ENCODE results near the gene UNC5C.

Gene UNC5C

DNA sequence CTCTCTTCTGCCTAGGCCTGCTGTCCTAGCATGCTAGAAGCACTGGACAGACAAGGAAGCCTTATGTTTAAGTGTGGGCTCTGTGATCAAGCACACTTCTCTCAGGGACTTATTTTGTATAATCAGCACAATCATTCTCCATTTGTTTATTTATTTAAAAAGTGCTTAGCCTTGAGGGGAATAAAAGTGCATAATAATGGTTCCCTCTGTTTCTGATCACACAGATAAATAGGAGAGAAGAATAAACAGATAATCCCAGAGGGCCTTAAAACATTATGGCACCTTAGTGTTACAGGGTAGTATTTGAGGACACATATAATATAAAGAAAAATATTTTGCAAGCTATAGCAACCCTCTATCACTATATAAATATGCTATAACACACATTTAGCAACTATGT is 146.5 kb downstream of the UNC5C start:
- no peak for DNase-seq (ENCODE audit: low read depth, low spot score)

DNA sequence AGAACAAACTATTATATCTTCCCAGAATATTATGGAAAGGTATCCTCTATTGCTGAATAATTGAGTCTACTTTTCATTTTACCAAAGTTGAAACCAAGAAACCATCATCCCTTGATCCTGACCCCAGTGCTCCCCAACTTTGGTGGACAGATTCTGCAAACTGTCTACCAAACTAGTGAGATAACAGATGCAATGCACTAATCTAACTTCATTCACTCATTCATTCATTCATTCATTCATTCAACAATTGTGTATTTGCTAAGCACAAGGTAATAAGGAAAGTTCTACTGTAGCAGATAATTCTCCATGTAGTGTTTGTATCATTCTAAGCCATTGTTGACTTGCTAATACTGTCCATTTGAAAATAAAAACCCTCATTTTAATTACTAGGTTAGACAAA is 150.6 kb downstream of the UNC5C start:
- no peak for DNase-seq (ENCODE audit: low read depth, low spot score)

DNA sequence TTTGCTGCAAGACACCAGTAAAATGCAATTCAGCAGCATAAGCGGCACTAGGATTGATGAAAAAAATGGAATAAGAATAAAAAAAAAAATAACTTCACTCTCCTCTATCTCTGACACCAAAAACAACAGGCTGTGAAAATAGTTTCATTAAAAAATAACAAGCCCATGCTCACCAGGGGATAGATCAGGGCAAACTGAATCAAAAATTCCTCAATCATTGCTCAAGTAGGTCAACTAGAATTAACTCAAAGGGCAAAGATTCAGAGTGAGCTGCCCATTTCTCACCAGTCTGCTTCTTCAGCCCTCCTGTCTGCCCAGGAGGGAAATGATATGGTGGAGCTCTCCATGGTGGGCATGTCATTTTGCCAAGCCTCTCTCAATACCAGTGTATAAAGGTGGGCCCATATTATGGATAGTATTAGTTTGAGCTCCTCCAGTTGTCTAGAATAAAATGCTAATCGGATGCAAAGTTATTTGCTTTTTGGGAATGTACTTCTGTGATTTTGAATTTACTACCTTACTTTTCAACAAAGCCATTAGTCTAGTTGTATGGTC is 153.9 kb downstream of the UNC5C start:
- DNase-seq (ENCODE audit: low read depth, low spot score) = peak; percentile 12

DNA sequence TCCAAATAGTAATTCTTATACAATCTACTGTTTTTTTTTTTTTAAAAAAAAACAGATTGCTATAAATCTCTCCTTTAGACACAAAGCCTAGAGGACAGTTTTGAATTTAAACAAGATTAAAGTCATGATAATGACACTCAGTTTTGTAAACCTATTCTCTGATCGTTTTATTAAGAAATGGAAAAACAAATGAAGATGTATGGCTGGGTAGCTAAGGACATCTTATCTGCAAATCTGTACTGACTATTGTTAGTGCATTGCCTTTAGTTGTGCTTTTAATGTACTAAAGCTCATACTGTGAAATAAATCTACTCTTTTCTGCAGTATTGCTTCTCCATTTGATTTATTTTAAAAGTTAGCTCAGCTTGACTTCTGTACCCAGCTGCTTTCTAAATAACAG is 155.0 kb downstream of the UNC5C start:
- DNase-seq (ENCODE audit: low read depth, low spot score) = no peak

DNA sequence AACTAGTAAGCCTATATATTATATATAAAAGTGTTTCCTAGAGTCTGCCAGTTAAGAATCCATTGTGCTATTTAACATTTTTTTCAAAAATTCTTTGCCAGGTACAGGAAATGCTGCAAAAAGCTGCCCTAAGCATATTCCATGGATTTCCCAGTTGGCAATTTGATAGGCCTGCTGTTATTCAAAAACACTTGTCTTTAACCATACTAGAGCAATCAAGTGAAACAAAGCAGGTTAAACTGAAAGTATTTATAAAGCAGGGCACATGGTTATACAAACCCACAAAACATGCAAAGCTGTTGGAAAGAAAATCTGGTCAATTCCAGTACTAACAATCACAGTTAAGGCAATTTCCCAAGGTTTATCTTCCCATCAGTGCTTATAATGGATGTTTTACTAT is 159.9 kb downstream of the UNC5C start:
- peak; percentile 34 for DNase-seq (ENCODE audit: low read depth, low spot score)

DNA sequence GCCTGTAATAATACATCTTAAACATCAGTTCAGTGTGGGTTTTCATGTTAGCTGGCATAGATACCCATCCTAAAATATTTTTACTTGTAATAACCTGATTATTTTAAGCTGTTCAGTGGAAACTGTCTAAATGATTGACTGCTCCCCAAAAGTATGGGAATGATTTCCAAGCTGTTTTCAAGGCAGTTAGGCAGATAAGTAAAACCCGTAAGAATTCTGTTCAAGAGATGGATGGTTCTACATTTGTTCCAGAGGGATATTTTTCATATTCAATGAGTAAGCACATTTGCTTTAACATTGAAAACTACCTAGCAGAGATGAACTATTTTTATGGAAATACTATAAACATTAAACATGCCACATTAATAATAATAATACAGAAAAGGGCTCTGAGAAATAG is 161.1 kb downstream of the UNC5C start:
- DNase-seq (ENCODE audit: low read depth, low spot score) = no peak

DNA sequence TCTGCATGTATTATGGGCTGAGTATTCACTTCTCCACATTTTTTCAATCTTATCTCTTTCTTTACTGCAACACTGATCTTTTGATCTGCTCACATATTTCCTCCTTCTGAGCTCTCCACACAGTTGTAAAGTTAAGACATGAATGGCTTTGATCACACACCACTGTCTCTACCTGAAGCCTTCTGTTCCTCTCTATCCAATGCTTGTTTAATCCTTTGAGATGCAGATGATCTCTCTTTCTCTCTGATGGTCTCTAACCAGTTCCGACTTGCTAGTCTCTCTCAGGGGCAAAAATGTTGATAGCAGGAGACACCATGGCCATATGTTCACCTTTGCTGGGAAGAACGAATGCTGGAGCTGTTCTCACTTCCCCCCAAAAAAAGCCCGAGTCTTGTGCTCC is 162.4 kb downstream of the UNC5C start:
- DNase-seq (ENCODE audit: low read depth, low spot score) = no peak

DNA sequence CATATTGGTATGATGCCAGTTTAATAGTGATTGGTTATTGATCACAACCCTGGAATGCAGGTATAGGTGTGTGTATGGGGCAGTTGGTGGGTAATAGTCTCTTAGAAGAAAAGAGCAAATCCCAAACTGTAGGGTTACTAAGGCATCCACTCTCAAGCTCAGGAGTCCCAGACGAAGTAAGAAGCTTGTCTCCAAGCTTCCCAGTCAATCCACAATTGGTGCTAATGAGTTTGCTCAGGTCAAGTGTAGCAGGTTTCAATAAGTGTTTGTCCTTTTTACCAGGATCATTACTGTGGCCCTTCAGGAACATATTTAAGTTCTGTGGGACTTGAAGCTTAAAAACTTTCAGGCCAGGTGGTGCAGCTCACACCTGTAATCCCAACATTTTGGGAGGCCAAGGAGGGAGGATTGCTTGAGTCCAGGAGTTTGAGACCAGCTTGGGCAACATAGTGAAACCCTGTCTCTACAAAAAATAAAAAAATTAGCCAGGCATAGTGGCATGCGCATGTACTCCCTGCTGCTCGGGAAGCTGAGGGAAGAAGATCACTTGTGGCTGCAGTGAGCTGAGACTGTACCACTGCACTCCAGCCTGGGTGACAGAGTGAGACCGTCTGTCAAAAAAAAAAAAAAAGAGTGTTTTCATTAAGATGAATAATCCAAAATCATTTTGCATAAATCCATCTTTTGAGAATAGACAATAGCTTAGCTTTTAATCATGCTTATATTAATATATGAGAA is 166.8 kb downstream of the UNC5C start:
- DNase-seq (ENCODE audit: low read depth, low spot score) = no peak

DNA sequence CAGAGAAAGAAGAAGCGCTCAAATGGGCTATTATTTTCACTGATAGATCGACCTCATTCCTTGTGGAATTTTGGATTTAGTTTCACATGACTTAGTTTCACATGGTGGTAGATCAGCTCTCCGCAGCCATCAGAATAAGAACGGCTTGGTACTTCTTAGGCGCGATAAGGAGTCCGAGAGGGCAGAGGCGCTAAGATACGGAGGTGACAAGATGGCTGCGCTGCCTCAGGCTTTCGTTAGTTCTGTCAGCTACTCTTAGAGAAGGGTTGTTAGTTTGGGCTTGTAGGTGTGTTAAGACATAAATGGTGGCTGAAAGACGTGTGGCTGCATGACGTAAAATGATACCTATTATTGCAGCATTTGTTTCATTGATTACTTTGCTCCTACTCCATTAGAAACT is 169.1 kb downstream of the UNC5C start:
- no peak for DNase-seq (ENCODE audit: low read depth, low spot score)

DNA sequence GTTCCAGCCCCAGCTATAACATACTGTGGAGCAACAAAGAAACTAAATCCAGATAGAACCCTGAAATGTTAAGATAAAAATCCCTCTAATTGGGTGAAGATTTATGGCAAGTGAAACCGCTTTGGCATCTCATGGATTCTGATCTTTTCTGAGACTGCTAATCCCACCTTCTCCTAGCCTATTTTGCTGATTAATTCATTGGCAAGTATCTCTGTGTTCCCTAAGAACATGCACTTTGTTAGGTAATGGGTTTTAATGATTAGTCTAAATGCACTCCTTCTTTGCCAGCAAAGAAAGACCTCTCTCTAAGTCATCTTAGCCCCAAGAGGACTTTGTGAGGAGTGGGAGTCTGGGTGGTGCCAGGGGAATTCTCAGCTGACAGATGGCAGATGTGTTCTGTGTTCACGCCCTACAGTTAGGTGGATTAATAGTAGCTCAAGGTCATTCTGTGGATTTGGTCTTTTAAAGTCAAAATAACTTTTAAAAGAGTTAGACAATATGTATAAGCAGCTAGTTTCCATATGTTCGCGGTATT is 171.3 kb downstream of the UNC5C start:
- DNase-seq (ENCODE audit: low read depth, low spot score) = no peak

DNA sequence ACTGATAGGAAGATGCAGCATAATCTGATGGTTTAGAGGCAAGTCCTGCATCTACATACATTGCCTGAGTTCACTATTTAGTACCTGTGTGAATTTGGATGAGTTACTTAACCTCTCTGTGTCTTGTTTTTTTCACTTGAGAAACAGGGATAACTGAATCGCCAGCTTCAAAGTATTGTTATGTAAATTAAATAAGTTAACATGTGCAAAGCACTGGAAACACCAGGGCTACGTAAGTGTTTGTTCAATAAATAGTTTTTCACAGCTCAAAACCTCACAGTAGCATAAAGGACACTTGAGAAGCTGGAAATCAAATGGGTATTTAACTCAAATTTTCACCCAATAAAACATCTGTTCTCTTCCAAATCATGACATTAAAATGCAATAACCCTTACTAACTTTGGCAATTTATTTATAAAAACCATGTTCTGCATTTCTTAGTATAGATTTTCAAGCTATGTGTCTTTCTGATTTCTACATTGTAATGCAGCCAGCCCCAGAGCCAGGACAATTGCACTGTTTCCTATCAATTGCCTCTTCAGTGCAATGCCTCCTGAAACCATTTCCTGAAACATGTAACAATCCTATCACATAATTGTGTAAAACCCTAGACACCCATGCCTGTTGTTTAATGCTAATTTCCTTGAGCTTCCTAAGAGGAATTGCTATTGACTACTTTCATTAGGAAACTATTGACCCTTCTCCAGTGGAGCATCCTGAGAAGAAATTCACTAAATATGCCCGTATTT is 177.1 kb downstream of the UNC5C start:
- DNase-seq (ENCODE audit: low read depth, low spot score) = peak; percentile 14

DNA sequence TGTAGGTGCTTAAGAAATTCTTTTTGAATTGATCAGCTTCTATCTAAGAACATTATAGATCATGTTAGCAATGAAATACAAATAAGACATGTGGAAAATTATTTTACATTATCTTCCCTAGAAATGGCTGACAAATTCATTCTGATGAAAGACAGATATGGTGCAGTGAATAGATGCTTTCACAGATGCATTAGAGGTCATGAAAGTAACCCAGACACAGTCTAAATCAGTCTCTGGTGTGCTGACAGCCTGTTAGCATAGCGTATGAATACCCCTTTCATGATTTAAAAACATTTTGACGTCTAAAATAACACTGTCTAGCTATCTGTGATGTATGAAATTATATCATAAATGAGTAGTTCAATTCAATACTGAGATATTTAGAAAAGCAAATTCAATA is 180.9 kb downstream of the UNC5C start:
- DNase-seq (ENCODE audit: low read depth, low spot score) = no peak

DNA sequence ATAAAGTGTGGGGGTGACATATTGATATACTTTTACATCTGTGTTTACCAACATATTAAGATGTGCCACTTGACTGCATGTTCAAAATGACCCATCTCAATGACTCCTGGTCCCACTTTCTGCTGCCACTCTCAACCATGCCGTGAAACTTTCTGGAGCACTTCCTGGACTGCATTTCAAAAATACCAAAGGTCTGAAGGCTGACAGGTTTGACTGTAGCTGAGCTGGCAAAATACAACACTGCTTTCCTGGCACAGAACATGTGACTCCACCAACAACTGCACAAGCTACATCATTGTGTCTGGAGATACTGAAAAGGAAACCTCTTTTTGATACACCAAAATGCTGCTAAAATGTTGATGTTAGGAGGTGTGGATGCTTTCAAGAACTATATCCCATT is 184.8 kb downstream of the UNC5C start:
- peak; percentile 65 for DNase-seq (ENCODE audit: low read depth, low spot score)

DNA sequence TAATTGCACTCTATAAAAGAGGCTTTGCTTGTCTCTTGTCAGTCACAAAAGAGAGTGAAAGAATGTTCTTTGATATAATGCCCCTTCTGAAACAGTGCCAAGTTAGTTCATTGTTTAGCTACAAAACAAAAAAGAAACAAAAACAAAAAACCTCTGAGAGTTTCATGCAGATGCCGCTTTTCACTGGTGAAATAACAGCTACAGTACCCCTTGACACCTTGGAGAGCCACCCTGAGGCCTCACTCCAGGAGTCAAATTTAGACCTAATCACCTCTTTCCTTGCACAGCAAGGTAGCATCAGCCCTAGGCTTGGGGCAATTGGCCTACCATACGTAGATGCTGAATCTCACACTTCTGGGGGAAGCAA is 185.2 kb downstream of the UNC5C start:
- peak; percentile 29 for DNase-seq (ENCODE audit: low read depth, low spot score)

DNA sequence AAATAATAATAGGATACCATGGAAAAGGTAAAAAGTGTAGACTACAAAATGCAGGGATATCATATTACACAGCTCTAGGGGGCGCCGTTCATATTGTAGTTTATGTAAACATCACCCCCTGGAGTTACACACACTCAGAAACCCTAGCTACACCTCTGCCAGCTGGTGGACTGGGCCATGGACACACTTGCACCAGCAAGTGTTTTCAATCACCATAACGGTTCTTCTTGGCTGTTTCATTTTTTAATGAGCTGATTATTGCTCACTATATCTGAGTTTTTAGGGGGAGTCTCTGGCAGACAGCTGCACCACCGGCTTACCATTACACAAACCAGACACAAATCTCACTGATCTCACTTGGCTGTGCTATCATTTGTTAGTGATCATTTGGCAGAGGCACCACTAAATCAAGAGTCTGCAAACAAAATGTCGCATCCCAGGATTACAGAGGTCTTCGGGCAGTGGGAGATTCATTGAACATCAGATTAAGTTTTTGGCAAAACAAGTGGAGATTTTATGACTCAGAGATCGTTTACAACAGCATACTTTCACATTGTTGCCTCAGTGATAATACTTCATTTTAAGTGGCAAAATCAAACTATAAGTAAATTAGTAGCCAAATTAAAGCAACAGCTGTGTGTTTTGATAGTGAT is 185.7 kb downstream of the UNC5C start:
- peak; percentile 39 for DNase-seq (ENCODE audit: low read depth, low spot score)

DNA sequence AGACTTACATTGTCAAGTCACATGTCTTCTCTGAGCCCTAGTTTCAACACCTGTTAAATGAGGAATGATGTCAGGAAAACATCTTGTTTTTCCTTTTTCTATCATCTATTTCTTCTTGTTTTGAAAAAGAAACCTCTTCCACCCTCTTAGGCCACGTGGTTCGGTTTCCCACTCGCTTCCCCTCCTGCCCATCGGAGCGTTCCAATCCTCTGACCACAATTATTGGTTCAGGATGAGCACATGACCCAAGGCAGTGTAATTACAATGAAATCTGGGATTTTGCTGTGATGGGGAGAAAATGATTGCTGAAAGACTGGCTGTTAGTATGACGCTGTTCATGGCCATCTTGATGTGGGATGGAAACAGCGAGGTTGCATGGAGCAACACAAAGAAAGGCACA is 186.7 kb downstream of the UNC5C start:
- DNase-seq (ENCODE audit: low read depth, low spot score) = no peak

DNA sequence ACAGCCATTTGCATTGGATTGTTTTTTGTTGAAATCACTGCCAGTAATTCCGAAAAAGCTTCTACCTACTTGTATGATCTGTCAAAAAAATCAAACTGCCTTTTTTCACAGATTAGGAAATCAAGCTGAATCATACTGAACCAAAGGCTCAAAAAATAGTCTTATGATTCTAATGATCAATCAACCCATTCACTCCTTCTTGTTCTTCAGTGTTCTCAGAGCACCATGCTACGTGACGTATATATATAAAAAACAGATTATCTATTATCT is 187.1 kb downstream of the UNC5C start:
- no peak for DNase-seq (ENCODE audit: low read depth, low spot score)

DNA sequence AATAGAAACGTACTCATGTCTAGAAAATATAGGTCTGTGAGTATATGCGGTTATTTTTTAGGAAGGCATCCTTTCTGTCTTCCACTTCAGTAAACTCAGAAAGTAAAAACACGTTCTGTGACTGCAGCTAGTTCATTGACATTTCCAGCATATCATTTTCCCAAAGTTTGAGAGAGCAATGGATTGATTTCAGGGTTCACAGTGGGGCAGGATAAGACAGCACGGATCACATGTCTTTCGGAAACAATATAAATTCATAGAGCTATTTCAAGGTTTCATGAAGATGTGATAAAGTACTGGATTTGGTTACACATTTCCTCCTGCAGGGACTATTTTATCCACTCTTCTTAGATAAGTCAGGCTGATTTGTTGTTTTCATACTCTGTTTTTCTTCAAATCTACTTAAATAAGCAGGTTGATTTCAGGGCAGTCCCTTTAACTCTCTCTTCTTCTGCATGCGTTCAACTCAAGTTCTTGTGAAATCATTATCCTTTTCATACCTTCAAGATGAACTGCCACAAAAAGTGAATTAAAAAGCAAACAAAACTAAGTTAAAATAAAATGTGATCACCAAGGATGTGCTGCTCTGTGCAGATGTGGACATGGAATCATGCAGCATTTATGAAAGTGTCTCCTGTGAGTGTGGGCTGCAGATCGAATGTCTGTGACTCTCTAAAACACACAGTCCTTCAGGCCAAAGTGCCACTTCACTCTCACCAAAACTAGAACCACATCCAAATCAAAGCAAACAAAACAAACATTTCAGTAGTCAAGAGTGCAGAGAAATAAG is 187.7 kb downstream of the UNC5C start:
- DNase-seq (ENCODE audit: low read depth, low spot score) = peak; percentile 8

DNA sequence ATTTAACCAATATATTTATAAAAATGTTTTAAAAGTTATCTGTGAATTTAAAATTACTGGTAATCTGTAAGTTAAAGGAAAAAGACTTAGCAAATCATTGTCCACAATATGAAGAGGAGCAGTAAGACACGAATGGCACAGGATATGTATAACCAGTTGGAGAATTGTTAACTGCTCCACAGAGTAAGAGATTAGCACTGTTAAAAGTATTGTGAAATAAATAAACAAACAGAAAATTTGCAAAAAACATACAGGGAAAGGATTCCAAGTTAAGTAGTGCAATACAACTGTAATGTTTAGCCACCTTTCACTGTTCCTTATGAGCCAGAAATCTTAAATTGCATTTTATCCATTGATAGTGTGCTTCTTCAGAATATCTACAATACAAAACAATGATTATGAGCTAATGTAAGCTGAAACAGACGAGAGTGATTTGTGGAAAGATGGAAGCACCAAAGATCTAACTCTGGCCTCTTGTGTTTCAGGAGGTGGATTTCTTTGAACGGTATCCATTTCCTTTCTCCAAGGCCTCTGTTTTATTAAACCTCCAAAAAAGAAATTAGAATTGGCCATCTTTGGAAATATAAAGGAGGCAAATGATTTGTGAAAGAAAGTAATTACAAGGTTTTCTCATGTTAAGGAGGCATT is 188.4 kb downstream of the UNC5C start:
- DNase-seq (ENCODE audit: low read depth, low spot score) = no peak

DNA sequence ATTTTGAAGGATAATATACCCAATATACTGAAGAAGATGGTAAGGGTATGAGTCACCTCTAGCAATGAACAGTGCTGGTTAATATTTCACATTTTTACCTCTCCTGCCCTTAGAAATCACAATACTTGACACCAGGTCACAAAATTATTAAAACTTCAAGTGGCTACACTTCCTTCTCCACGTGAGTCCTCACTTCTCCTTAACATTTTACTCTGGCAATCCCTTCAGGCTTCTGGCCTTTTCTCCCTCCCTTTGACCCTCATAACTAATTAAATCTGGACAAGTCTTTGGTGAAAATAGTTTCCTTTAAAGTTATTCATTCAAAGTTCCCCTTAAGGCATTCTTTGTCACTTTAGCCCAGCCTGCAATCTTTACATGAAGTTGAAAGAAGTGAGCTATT is 190.4 kb downstream of the UNC5C start:
- no peak for DNase-seq (ENCODE audit: low read depth, low spot score)

DNA sequence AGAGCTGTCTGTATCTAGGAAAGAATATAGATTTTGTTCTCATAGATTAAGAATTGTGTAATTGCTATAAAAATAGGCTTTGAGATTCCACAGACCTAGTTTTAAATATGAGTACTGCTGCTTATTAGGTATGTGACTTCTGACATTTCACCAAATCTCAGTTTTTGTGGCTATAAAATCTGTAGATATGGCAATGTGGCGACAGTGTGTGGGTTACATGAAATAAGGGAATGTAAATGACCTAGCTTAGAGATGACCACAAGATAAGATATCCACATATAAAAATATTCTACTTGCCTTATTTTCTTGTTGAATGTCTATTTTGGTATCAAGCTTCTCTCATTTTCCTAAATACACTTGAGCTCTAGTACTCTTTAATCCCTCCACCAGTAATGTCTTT is 193.8 kb downstream of the UNC5C start:
- no peak for DNase-seq (ENCODE audit: low read depth, low spot score)

Data from astrocyte of the hippocampus (primary cell).